Ecto neural progenitor cell (in vitro differentiated cells): ENCODE results near the gene CPOX.
"Not testable (repeated sequence)": the region's sequence is repeated elsewhere in the genome, so short reads cannot be mapped to it uniquely, and the experiment has no call there.

ENCODE experiments used
- DNase-seq: peaks from one replicate; pipeline ENCODE4 v3.0.0-alpha.2; 2018; ENCODE audit warnings: low spot score

The CPOX gene

DNA sequence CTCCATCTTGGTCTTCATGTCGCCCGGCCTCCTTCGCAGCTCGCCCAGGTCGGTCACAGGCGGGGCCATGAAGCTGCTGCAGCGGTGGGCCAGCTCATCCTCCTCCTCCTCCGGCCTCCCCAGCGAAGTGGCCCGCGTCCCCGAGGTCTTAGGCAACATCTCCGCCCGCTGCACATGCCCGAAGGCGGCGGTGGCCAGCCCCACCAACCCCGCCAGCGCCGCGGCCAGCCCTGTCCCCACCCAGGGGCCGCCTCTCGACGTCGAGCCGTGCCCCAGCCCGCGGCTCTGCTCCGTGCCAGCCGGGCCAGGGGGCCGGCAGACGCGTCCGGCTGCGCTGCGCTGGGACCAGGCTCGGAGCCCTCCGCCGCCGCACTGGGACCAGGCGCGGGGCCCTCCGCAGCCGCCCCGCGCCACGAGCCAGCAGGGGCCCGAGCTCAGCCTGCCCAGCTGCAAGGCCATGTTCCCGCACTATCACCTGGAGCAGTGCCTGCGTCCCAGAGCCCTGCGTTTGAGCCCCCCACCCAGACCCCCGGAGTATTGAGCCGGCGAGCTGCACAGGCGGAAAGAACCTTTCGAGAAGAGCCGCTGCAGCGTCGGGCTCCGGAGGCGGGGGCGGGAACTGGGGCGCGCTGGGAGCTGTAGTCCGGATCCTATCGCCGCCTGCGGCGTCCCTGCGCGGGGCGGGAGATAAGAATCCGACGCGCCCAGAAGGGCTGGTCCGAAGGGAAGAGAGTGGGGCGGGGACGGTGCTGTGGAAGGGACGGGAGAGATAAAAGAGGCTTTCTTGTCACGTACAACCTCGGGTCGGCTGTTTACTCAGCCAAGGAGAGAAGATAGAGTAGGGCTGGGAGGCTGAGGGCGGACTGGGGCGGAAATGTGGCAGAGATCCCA is at the start of gene CPOX:
Gene CPOX, minus strand, starts transcription at position 566 of the 891 bp plus-strand sequence. Its CDS starts 107 bp downstream, at position 459.
- peak; percentile 91 for DNase-seq

GRCh38 chr3:98642769-98643168 is 49.4 kb upstream of the CPOX start:
- DNase-seq, result not testable (repeated sequence)

DNA sequence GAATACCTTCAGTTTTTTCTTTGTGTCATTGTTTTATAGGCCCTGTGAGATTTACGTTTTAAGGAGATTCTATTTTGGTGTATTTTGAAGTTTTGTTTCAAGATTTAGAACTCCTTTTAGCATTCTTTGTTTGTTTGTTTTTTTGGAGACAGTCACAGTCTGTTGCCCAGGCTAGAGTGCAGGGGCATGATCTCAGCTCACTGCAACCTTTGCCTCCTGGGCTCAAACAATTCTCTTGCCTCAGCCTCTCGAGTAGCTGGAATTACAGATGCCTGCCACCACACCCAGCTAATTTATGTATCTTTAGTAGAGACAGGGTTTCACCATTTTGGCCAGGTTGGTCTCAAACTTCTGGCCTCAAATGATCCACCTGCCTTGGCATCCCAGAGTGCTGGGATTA is 48.3 kb upstream of the CPOX start:
- DNase-seq, result not testable (repeated sequence)

GRCh38 chr3:98638515-98638914 is 45.1 kb upstream of the CPOX start:
- not testable (repeated sequence) for DNase-seq

DNA sequence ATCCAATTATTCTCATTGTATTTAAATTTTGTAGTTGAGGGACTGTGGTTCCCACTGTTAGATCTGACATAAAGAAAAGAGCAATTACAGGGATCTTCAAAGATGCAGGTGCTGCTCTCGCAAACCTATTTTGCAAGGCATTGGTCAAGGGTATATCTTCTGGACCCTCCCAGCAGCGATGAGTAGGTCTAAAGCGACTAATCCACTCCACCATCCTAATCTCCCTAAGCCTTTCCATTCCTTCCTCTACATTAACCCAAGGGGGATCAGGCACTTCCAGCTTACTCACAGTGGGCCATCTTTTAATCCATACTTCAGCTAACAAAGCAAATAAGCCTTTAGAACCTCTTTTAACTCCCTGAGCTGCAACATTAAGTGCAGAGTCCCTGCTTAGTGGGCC is 37.0 kb upstream of the CPOX start:
- no peak for DNase-seq

GRCh38 chr3:98628317-98628716 is 34.9 kb upstream of the CPOX start:
- DNase-seq, result no peak

DNA sequence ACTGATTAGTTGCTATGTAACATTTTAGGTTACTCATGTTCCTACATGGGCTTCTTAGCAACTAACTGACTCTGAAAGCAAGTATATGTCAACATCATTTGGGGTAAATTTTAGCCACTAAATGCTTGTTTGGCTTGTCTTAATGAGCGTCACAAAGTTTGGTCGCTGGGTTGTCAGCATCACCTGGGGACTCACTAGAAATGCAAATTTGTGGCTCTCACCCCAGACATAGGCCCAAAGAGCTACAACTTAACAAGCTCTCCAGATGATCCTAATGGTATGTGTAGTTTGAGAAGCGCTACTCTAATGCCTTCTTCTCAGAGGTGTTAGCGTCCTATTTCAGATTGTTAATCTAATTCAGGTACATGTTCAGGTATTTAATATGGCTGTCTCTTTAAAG is 32.7 kb upstream of the CPOX start:
- DNase-seq, result no peak

GRCh38 chr3:98623572-98624280 is 30.3 kb upstream of the CPOX start:
- no peak for DNase-seq

GRCh38 chr3:98617841-98618240 is 24.4 kb upstream of the CPOX start:
- no peak for DNase-seq

DNA sequence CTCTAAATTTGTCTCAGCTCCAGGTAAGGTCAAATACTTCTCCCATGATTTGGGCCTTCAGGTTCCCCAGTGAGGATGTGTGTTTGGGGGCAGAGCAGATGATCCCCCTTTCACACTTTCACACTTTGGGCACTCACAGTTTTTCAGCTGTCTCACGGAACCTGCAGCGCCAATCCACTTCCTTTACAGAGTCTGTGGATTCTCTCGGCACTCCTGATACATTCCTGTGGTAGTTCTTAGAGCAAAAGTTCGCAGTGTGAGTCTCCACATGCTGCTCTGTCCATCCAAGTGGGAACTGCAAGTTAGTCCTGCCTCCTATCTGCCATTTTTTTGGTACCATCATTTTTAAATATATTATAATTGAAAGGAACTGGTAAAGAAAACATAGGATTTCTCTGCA is 20.2 kb upstream of the CPOX start:
- DNase-seq, result no peak

- DNase-seq, result no peak
These were observed 19.6 kb upstream of the CPOX start for GRCh38 chr3:98612996-98613517.

- DNase-seq, result no peak
These were observed 19.2 kb upstream of the CPOX start for GRCh38 chr3:98612587-98612986.

- no peak for DNase-seq
These were observed 14.6 kb upstream of the CPOX start for GRCh38 chr3:98608029-98608428.

DNA sequence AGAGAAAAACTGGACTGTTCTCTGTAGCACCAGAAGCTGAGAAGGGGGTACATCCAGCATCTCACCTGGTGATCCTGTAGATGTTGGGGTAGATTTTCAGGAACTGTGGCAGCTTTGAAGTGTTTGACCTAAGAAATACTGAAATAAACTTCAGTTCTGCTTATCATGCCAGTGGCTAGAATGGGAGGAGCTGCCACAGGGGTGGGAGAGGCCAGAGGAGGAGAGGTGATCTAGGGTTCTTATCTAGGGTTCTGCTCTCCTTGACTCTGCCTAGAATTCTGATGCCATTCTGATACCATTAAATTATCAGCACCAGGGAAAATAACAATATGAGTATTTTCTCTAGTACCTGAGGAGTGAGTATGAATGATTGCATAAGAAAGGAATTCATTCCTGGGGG is 10.2 kb upstream of the CPOX start:
- DNase-seq, result no peak

- no peak for DNase-seq
These were observed 8.8 kb upstream of the CPOX start for GRCh38 chr3:98602078-98602678.

GRCh38 chr3:98601180-98601579 is 7.8 kb upstream of the CPOX start:
- no peak for DNase-seq

DNA sequence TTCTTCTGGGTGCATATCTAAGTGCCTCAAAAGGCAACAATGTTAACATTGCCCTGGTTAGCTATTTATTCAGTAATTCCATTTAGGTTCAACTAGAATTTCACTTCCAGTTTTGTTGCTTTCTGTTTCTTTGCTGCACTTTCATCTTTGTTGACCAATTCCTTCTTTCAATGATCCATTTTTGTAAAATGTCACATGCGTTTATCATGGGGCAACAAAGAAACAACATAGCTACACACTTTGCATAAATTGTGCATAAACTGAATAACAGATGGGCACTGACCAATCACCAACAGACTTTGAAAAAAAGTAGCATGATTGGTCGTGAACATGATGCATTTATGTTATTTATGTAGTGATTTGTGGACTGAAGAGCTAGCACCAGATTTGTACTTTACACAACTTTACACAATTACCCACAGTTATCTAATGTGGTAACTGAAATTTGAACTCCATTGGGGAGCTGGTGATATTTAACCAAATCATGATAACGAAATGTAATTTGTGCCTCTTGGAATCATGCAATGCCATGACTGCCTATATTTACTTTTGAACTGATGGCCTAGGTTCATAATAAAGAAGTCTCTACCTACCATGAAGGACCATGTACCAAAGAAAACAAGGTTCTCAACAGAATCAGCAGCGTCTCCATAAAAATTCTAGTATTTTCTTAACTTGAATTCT is 7.1 kb upstream of the CPOX start:
- no peak for DNase-seq

- no peak for DNase-seq
These were observed 6.4 kb upstream of the CPOX start for GRCh38 chr3:98599647-98600411.

- DNase-seq, result no peak
These were observed 5.1 kb upstream of the CPOX start for GRCh38 chr3:98598492-98598891.

DNA sequence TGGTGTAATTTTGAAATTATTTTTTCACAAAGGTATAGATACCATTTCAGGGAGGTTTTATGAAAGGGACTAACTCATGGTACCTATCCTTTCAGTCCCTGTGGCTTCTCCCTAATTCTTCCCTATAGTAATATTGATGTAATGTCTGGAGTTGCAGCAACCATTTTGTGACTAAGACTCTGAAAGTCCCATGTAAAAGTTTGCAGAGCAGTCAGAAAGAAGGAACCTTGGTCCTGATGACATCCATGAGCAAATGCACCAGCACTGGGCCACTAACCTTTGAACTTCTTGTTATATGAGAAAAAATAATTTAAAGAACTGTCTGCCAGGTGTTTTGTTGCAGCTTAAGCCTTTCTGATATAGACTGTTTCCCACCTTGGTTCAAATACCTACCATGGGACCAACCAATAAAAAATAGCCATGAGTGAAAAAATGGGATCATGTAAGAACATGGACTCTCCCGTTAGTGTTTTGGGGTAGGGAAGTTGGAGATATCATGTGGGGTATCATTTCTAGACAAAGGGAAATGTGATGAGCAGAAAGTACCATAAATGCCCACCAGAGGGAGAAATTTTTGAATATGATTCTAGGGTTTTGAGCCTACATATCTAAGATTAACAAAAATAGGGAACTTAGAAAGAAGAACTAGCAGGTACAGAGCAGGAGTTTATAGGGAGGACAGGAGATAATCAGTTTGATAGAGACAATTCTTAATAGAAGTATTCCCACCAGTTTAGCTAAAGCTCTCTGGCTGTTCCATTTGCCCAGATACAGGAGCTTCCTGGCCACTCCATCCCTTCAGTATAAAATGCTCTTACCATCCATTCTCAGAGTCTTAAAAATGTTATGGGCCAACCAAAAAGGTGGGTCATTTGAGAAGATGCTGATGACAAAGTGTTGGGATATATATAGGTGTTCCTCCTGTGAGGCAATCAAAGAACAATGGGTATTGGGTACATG is 3.4 kb upstream of the CPOX start:
- DNase-seq, result no peak
